Caco-2 (cell line): Measurements from ENCODE around the gene ORMDL3. TPM values are rescaled to one million over a fixed set of nuclear protein-coding genes. Genes with fewer than 3 reads are reported as not detected.

Source experiments
- BruUV-seq: library from RNA; stranded (reverse); fragments of 400-500 nt; replicated peaks from 2 replicates; lab custom pipeline; 2021; lab: Mats Ljungman, UMichigan
- CTCF ChIA-PET: fragments of 300-600 bp; sonication (Branson Sonifier 250); formaldehyde crosslinking; loops from one replicate; lab custom pipeline; 2022; ENCODE audit warnings: antibody characterized with exemption; lab: Charles Lee
- POLR2A ChIA-PET: fragments of 300-600 bp; sonication (Branson Sonifier 250); formaldehyde crosslinking; loops from one replicate; lab custom pipeline; 2022; ENCODE audit warnings: antibody characterized with exemption; lab: Charles Lee
- DNase-seq, 2 experiments: peaks; one replicate each; pipeline versions ENCODE4 v3.0.0 to v3.0.0-alpha.2; 2020 to 2022
- H3K27me3 ChIP-seq: replicated peaks from 2 replicates; pipeline ENCODE4 v1.6.0; 2011; ENCODE audit warnings: low read length; ENCODE audit not compliant: control insufficient read depth, insufficient read depth
- H3K36me3 ChIP-seq: 2 replicates; pipeline ENCODE4 v1.5.1; 2011; ENCODE audit warnings: low read length; ENCODE audit not compliant: control insufficient read depth, insufficient read depth
- H3K4me1 ChIP-seq: fragments of 250-450 bp; sonication (Bioruptor Pico); 2 replicates; pipeline ENCODE4 v1.5.1; 2020; ENCODE audit warnings: mild to moderate bottlenecking
- H3K4me3 ChIP-seq: 2 replicates; pipeline ENCODE4 v1.5.1; 2011; ENCODE audit warnings: low read depth, mild to moderate bottlenecking, control low read depth, low read length
- H3K9me3 ChIP-seq: fragments of 250-450 bp; sonication (Bioruptor Pico); 2 replicates; pipeline ENCODE4 v1.5.1; 2020; ENCODE audit warnings: mild to moderate bottlenecking, moderate library complexity
- H3K27ac Mint-ChIP-seq: one replicate; pipeline ENCODE4 v1.8.0; 2022; ENCODE audit warnings: mixed read lengths; ENCODE audit not compliant: unreplicated experiment
- H3K27me3 Mint-ChIP-seq: one replicate; pipeline ENCODE4 v1.8.0; 2022; ENCODE audit warnings: mixed read lengths; ENCODE audit not compliant: insufficient read depth, unreplicated experiment
- H3K36me3 Mint-ChIP-seq: one replicate; pipeline ENCODE4 v1.8.0; 2022; ENCODE audit warnings: mild to moderate bottlenecking, mixed read lengths; ENCODE audit not compliant: insufficient read depth, unreplicated experiment
- H3K4me1 Mint-ChIP-seq: one replicate; pipeline ENCODE4 v1.8.0; 2022; ENCODE audit warnings: low read depth, mixed read lengths; ENCODE audit not compliant: unreplicated experiment
- H3K4me3 Mint-ChIP-seq: one replicate; pipeline ENCODE4 v1.8.0; 2022; ENCODE audit warnings: mild to moderate bottlenecking, moderate library complexity, mixed read lengths; ENCODE audit not compliant: unreplicated experiment
- H3K9me3 Mint-ChIP-seq: one replicate; pipeline ENCODE4 v1.8.0; 2022; ENCODE audit warnings: mixed read lengths; ENCODE audit not compliant: unreplicated experiment
- intact Hi-C: fragments of 100-400 bp; cut with micrococcal nuclease; formaldehyde crosslinking; loops from one replicate; pipeline ENCODE4 v1.10.0; 2022; ENCODE audit not compliant: unreplicated experiment
- total RNA-seq: library from RNA; stranded (reverse); gene quantifications from 2 replicates; pipeline ENCODE4 v1.2.3, GENCODE V29; 2022
- TF ChIP-seq, protein P1 (sequence below), 2 experiments: fragments of 200-600 bp in 1 of 2; IDR thresholded peaks; 1 replicate in 1 of 2; 2 replicates in 1 of 2; pipeline versions ENCODE4 v1.5.1 to v1.8.0; 2011 to 2022; ENCODE audit warnings: antibody characterized with exemption in 1 of 2, control low read depth in 1 of 2, inconsistent platforms in 1 of 2, low read depth in 1 of 2, low read length in 1 of 2, mild to moderate bottlenecking in 1 of 2, moderate library complexity in 1 of 2; ENCODE audit not compliant: insufficient read depth in 1 of 2, severe bottlenecking in 1 of 2, unreplicated experiment in 1 of 2

ORMDL3 gene
- total RNA-seq, 1 experiment from 2014 or later: 75.2 TPM

DNA sequence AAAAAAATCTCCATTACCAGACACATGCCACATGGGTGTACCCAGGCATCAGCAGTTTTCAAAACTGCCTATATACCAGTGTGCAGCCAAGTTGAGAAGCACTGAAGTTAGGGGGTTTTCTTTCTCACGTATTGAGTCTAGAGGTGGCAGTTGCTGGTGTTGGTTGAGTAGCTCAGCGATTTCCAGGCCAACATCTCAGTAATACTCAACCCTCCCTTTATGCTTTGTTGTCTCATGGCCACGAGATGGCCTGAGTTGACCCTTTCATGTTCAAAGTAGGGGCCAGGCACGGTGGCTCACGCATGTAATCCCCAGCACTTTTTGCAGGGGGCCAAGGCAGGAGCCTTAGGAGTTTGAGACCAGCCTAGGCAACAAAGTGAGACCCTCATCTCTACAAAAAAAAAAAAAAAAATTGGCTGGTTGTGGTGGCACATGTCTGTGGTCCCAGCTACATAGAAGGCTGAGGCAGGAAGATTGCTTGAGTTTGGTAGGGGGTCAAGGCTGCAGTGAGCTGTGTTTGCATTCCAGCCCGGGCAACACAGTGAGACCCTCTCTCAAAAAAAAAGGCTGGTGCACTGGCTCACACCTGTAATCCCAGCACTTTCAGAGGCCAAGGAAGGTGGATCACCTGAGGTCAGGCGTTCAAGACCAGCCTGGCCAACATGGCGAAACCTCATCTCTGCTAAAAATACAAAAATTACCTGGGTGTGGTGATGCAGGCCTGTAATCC is 10.9 kb upstream of the ORMDL3 start:
- Histone ChIP-seq H3K27me3 (no peaks in the 10 kb centered on the region; the same call in 1 of the 2 replicates), H3K36me3 (no peaks in the 10 kb centered on the region), H3K9me3 (no peaks in the 10 kb centered on the region), H3K4me3 (no peak overlapping the region), H3K4me1 (peaks cover 4% of the 10 kb centered on the region; the same call in 1 of the 2 replicates)
- no peak overlapping the region for H3K4me3 Mint-ChIP-seq
- no peak for DNase-seq
- H3K27ac Mint-ChIP-seq: no peak overlapping the region
- CTCF ChIA-PET: interaction anchor here (0.6 to 2.0 kb wide), 4 partner anchors 14 to 446 kb away, joined by 3 to 8 read pairs (median 4); partner anchors contain the start of gene PSMD3
- peaks cover 11% of the 10 kb centered on the region for H3K4me1 Mint-ChIP-seq
- H3K36me3 Mint-ChIP-seq: no peaks in the 10 kb centered on the region
- TF ChIP-seq, protein P1, sequence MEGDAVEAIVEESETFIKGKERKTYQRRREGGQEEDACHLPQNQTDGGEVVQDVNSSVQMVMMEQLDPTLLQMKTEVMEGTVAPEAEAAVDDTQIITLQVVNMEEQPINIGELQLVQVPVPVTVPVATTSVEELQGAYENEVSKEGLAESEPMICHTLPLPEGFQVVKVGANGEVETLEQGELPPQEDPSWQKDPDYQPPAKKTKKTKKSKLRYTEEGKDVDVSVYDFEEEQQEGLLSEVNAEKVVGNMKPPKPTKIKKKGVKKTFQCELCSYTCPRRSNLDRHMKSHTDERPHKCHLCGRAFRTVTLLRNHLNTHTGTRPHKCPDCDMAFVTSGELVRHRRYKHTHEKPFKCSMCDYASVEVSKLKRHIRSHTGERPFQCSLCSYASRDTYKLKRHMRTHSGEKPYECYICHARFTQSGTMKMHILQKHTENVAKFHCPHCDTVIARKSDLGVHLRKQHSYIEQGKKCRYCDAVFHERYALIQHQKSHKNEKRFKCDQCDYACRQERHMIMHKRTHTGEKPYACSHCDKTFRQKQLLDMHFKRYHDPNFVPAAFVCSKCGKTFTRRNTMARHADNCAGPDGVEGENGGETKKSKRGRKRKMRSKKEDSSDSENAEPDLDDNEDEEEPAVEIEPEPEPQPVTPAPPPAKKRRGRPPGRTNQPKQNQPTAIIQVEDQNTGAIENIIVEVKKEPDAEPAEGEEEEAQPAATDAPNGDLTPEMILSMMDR (IDR thresholded peaks at IDR 0.05; ENCODE audit: insufficient read depth in 1 of 2, low read depth in 1 of 2, low read length in 1 of 2, severe bottlenecking in 1 of 2, unreplicated experiment in 1 of 2): no peak
- POLR2A ChIA-PET: interaction anchor here (0.5 kb wide), 1 partner anchor 15 kb away, joined by 4 read pairs; no protein-coding TSS in a partner anchor
- intact Hi-C loops: no loop called here
- H3K27me3 Mint-ChIP-seq: no peaks in the 10 kb centered on the region
- no peaks in the 10 kb centered on the region for H3K9me3 Mint-ChIP-seq
- no TSS peak for BruUV-seq

DNA sequence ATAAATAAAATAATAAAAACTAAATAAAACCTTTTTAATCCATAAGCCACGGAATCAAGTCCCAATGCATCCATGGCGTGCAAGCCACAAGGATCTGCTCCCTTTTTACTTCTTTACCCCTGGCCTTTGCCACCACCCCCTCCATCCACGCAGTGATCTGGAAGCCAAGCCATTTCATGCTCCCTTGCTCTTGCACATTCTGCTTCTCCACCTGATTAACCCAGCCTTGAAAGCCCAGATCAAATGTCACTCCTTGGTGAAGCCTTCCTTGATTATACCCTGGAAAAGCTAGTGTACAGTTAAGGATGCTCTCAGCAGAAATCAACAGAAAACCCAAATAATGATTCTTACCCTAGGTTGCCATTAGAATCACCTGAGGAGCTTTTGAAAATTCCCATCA is 10.0 kb upstream of the ORMDL3 start:
- ChIA-PET POLR2A (interaction anchor here (0.5 kb wide), 1 partner anchor 16 kb away, joined by 4 read pairs; no protein-coding TSS in a partner anchor), CTCF (interaction anchor here (0.6 kb wide), 1 partner anchor 397 kb away, joined by 3 read pairs; no protein-coding TSS in a partner anchor)
- Mint-ChIP-seq H3K36me3 (no peaks in the 10 kb centered on the region), H3K4me1 (peaks cover 11% of the 10 kb centered on the region), H3K27ac (no peak overlapping the region), H3K4me3 (no peak overlapping the region), H3K27me3 (no peaks in the 10 kb centered on the region), H3K9me3 (no peaks in the 10 kb centered on the region)
- intact Hi-C loops: no loop called here
- DNase-seq: no peak
- H3K9me3 ChIP-seq: no peaks in the 10 kb centered on the region
- BruUV-seq: no TSS peak
- H3K27me3 ChIP-seq: no peaks in the 10 kb centered on the region
- TF ChIP-seq, protein P1 (IDR thresholded peaks at IDR 0.05; ENCODE audit: insufficient read depth in 1 of 2, low read depth in 1 of 2, low read length in 1 of 2, severe bottlenecking in 1 of 2, unreplicated experiment in 1 of 2): no peak
- peaks cover 4% of the 10 kb centered on the region; the same call in 1 of the 2 replicates for H3K4me1 ChIP-seq
- no peak overlapping the region for H3K4me3 ChIP-seq
- H3K36me3 ChIP-seq: no peaks in the 10 kb centered on the region

DNA sequence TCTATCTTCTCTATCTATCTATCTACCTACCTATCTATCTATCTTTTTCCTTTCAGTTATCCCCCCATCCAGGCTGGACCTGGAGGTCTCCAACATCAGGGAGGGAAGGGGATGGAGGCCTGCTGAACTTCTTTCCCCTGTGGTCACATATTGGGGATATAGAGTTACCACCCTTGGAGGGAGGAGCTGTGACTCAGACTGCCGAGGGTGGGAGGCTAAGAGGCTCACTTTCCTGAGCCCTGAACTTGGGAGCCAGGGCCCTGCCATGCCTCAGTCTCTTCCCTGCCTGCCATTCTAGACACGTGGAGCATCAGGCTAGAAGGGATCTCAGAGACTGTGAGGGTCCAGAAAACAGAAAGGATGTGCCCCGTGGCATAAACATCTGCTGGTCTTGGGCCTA is 8.5 kb upstream of the ORMDL3 start:
- H3K9me3 Mint-ChIP-seq: no peaks in the 10 kb centered on the region
- CTCF ChIA-PET: no interaction called here
- H3K27me3 Mint-ChIP-seq: no peaks in the 10 kb centered on the region
- intact Hi-C loops: no loop called here
- no peak overlapping the region for H3K4me3 Mint-ChIP-seq
- DNase-seq: no peak
- H3K36me3 ChIP-seq: no peaks in the 10 kb centered on the region
- no peaks in the 10 kb centered on the region for H3K27me3 ChIP-seq
- H3K36me3 Mint-ChIP-seq: no peaks in the 10 kb centered on the region
- no TSS peak for BruUV-seq
- no peak overlapping the region for H3K27ac Mint-ChIP-seq
- TF ChIP-seq, protein P1 (IDR thresholded peaks at IDR 0.05; ENCODE audit: insufficient read depth in 1 of 2, low read depth in 1 of 2, low read length in 1 of 2, severe bottlenecking in 1 of 2, unreplicated experiment in 1 of 2): no peak
- H3K4me3 ChIP-seq: no peak overlapping the region
- H3K4me1 Mint-ChIP-seq: peaks cover 11% of the 10 kb centered on the region
- H3K4me1 ChIP-seq: peaks cover 4% of the 10 kb centered on the region; the same call in 1 of the 2 replicates
- POLR2A ChIA-PET: no interaction called here
- no peaks in the 10 kb centered on the region for H3K9me3 ChIP-seq
